ENCODE measurements around the gene ZNF540. TPM values are rescaled to one million over a fixed set of nuclear protein-coding genes. Genes with fewer than 3 reads are reported as not detected.
A peak's percentile ranks its signal among the peaks of the same experiment; 100 is the strongest.

Gene ZNF540
- total and polyA plus RNA-seq, 10 of the 15 experiments (the other 5 are each of a cell fraction or from before 2014, with no cell fraction given): 0.17 to 2.3 (median 0.43) TPM

DNA sequence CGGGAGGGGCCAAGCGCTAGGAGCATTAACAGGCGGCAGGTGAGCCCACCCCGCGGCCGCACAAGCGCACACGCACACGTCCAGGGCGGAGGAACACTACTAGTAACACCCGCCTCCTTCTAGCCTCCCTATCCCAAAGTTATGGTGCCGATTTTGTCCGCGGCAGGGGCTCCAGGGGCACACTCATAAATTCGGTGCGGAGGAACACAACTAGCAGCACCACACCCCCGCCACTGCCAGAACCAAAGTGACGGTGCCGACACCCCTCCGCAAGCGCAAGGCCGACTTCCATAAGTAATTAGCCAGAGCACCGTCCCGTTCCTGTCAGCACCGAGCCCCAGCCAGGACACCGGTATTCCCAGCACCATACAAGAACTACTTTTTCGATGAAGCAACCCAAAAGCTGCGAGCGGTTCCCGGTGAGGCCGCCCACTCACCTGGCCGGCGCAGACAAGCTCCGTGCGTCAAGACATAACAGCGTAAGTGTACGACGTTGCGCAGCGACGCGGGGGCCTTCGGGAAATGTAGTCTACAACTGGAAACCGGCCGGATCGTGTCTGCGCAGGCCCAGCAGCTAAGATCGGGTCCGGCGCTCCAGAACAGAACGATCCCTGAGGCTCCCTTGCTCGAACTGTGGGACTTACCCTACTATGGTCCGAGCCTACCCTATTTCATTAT, at the start of gene ZNF540, which contains the start of gene ZNF571 (continued):
- TF ChIP-seq SMARCA5 (IDR thresholded peaks at IDR 0.05) (no peak), EGR1 (IDR thresholded peaks at IDR 0.05; ENCODE audit: borderline replicate concordance in 1 of 2, low read depth in 2 of 2, low read length in 2 of 2) (peak; percentile 92 to 99), SREBF1 (IDR thresholded peaks at IDR 0.05; ENCODE audit: low read length) (peak; percentile 63; the same call in 1 of the 2 replicates), ZNF592 (IDR thresholded peaks at IDR 0.05) (no peak), ATF7 (IDR thresholded peaks at IDR 0.05; ENCODE audit: low read depth) (peak; percentile 79), EED (IDR thresholded peaks at IDR 0.05; ENCODE audit: low read depth) (no peak), E2F4 (IDR thresholded peaks at IDR 0.05; ENCODE audit: low read depth, low read length) (no peak), TBL1XR1 (IDR thresholded peaks at IDR 0.05; ENCODE audit: low read depth, low read length) (no peak), HSF1 (IDR thresholded peaks at IDR 0.05; ENCODE audit: low read depth, low read length) (no peak), SP1 (IDR thresholded peaks at IDR 0.05; ENCODE audit: low read depth, low read length) (no peak), ZNF24 (IDR thresholded peaks at IDR 0.05) (no peak), RUNX3 (IDR thresholded peaks at IDR 0.05; ENCODE audit: low read length) (no peak; the same call in 1 of the 2 replicates), NR2C2 (IDR thresholded peaks at IDR 0.05; ENCODE audit: borderline replicate concordance, control insufficient read depth, insufficient read length, low read depth) (no peak), TAF1 (IDR thresholded peaks at IDR 0.05; ENCODE audit: borderline replicate concordance, low read depth, low read length) (no peak), CHD2 (IDR thresholded peaks at IDR 0.05; ENCODE audit: borderline replicate concordance, low read depth, low read length) (peak; percentile 63; the same call in 1 of the 2 replicates), PAX5 (IDR thresholded peaks at IDR 0.05; ENCODE audit: borderline replicate concordance, low read depth, low read length) (no peak), JUNB (IDR thresholded peaks at IDR 0.05) (no peak), POLR2AphosphoS2 (IDR thresholded peaks at IDR 0.05; ENCODE audit: low read depth, low read length) (no peak), CREM (IDR thresholded peaks at IDR 0.05; ENCODE audit: low read depth) (peak; percentile 91), ZSCAN29 (IDR thresholded peaks at IDR 0.05) (no peak), MXI1 (IDR thresholded peaks at IDR 0.05; ENCODE audit: low read depth, low read length) (no peak), IRF5 (IDR thresholded peaks at IDR 0.05; ENCODE audit: borderline replicate concordance) (no peak), RELA (IDR thresholded peaks at IDR 0.05; ENCODE audit: borderline replicate concordance, partially characterized antibody) (no peak), ZNF207 (IDR thresholded peaks at IDR 0.05; ENCODE audit: borderline replicate concordance) (no peak)

Data from GM12878 (cell line).